Left ventricle myocardium inferior (tissue), 1 donor: ENCODE results near the gene RAB1A. TPM values are rescaled to one million over a fixed set of nuclear protein-coding genes. Genes with fewer than 3 reads are reported as not detected.
"Not testable (repeated sequence)": the region's sequence is repeated elsewhere in the genome, so short reads cannot be mapped to it uniquely, and the experiment has no call there.

Experiments used
- DNase-seq: peaks from one replicate; pipeline ENCODE4 v3.0.0-alpha.2; 2020
- H3K27ac ChIP-seq: fragments of 200-600 bp; replicated peaks from 2 replicates; pipeline ENCODE4 v1.8.0; 2021
- H3K27me3 ChIP-seq: fragments of 200-600 bp; 2 replicates; pipeline ENCODE4 v1.8.0; 2021; ENCODE audit warnings: low read depth
- H3K36me3 ChIP-seq: fragments of 200-600 bp; 2 replicates; pipeline ENCODE4 v1.8.0; 2021
- H3K4me1 ChIP-seq: fragments of 200-600 bp; 2 replicates; pipeline ENCODE4 v1.8.0; 2021
- H3K4me3 ChIP-seq: fragments of 200-600 bp; 2 replicates; pipeline ENCODE4 v1.8.0; 2021; ENCODE audit warnings: mild to moderate bottlenecking, moderate library complexity
- H3K9me3 ChIP-seq: fragments of 200-600 bp; replicated peaks from 2 replicates; pipeline ENCODE4 v1.8.0; 2021
- CTCF ChIP-seq: fragments of 200-600 bp; IDR thresholded peaks from 2 replicates; pipeline ENCODE4 v1.8.0; 2021; ENCODE audit warnings: antibody characterized with exemption, mild to moderate bottlenecking, borderline replicate concordance
- intact Hi-C: fragments of 100-400 bp; cut with micrococcal nuclease; formaldehyde crosslinking; loops from one replicate; pipeline ENCODE4 v1.11.0; 2022
- total RNA-seq: library from RNA; stranded (reverse); fragmentation: NEBNext Ultra II Directional; extraction: Animal tissue kit (Norgen Biotek cat#: 25700); gene quantifications from one replicate; pipeline ENCODE4 v1.2.1, GENCODE V29; 2021
- donor health status: DM: no; HTN: yes; CAD: no; lungs with severe emphysema.

RAB1A gene
- total RNA-seq, 1 donor from 2014 or later = 115 TPM

- Histone ChIP-seq H3K36me3 (no peaks in the 10 kb centered on the region), H3K27me3 (no peaks in the 10 kb centered on the region), H3K4me1 (peaks cover 9% of the 10 kb centered on the region), H3K9me3 (no peaks in the 10 kb centered on the region), H3K4me3 (no peak overlapping the region), H3K27ac (no peak overlapping the region)
- intact Hi-C loops = no loop called here
- no peak for DNase-seq
- no peak for TF ChIP-seq CTCF
Measured at GRCh38 chr2:65158557-65158956, 28.7 kb upstream of the RAB1A start.

DNA sequence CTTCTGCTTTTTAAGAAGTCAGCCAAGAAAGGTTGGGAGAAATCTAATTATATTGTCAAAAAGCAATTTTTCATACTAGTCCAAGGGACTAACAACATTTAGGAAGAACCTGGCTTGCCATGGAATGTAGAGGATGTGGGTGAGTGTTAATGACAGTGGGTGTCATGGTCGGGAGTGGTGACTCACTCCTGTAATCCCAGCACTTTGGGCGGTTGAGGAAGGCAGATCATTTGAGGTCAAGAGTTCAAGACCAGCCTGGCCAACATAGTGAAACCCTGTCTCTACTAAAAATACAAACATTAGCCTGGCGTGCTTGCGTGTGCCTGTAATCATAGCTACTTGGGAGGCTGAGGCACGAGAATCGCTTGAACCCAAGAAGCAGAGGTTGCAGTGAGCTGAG is 27.9 kb upstream of the RAB1A start:
- DNase-seq, intact Hi-C loops: not testable (repeated sequence)

DNA sequence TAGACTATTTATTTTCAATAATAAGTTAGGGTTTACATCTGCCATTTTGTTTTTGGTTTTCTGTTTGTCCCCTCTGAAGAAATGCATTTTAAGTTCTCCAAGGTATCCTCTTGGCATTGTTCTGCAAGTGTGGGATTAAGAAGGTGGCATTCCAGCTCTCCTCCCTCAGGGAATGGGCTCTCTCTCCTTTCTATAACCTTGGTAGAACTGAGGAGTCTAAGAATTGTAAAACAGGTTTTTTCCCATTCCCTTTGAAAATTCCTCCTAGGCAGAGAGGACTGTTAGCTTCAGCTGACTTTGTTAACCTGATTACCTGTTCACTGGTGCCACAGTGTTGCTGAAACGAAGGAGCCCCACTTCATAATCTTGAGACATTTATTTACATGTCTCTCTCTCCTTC is 26.1 kb upstream of the RAB1A start:
- no peak overlapping the region for H3K27ac ChIP-seq
- no peak for TF ChIP-seq CTCF
- no peak overlapping the region for H3K4me3 ChIP-seq
- intact Hi-C loops = no loop called here
- no peaks in the 10 kb centered on the region for H3K4me1 ChIP-seq
- H3K36me3 ChIP-seq = no peaks in the 10 kb centered on the region
- DNase-seq = no peak
- H3K27me3 ChIP-seq = no peaks in the 10 kb centered on the region
- no peaks in the 10 kb centered on the region for H3K9me3 ChIP-seq

More for the DNA sequence above, 27.9 kb upstream of the RAB1A start:
- H3K9me3 ChIP-seq, H3K27ac ChIP-seq, H3K4me1 ChIP-seq, H3K36me3 ChIP-seq, H3K27me3 ChIP-seq, H3K4me3 ChIP-seq: not testable (repeated sequence)

- no peaks in the 10 kb centered on the region for H3K27me3 ChIP-seq
- TF ChIP-seq CTCF = no peak
- intact Hi-C loops = no loop called here
- DNase-seq = no peak
- H3K9me3 ChIP-seq = no peaks in the 10 kb centered on the region
- H3K36me3 ChIP-seq = no peaks in the 10 kb centered on the region
- H3K27ac ChIP-seq = no peak overlapping the region
- H3K4me1 ChIP-seq = no peaks in the 10 kb centered on the region
- H3K4me3 ChIP-seq = no peak overlapping the region
Measured at GRCh38 chr2:65153515-65153914, 23.6 kb upstream of the RAB1A start.

DNA sequence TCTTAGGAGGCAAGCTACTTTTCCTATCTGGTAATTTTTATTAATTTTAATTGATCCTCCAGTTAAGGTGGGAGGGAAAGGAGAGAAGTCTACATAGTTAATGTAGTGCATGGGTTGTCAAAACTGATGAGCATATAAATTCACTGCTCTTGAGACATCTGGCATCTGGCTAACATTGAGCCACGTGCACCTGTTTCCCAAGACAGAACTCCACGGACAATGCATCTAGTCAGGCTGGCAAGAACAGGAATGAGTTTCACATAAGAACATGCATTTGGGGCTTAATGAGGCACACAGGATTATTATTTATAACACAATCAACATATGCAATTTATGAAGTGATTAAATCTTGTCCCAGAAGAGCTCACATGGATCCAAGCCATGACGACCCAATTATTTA is 16.2 kb upstream of the RAB1A start:
- no peaks in the 10 kb centered on the region for H3K9me3 ChIP-seq
- no peak overlapping the region for H3K4me3 ChIP-seq
- DNase-seq = no peak
- no peaks in the 10 kb centered on the region for H3K36me3 ChIP-seq
- no peak for TF ChIP-seq CTCF
- no peaks in the 10 kb centered on the region for H3K4me1 ChIP-seq
- H3K27me3 ChIP-seq = no peaks in the 10 kb centered on the region
- H3K27ac ChIP-seq = no peak overlapping the region
- intact Hi-C loops = no loop called here

GRCh38 chr2:65144571-65144970 is 14.7 kb upstream of the RAB1A start:
- no peaks in the 10 kb centered on the region for H3K36me3 ChIP-seq

More at GRCh38 chr2:65144571-65144970, 14.7 kb upstream of the RAB1A start:
- Histone ChIP-seq H3K27me3 (no peaks in the 10 kb centered on the region), H3K4me1 (no peaks in the 10 kb centered on the region), H3K27ac (no peak overlapping the region), H3K4me3 (no peak overlapping the region), H3K9me3 (no peaks in the 10 kb centered on the region)
- no peak for DNase-seq
- no peak for TF ChIP-seq CTCF
- intact Hi-C loops = no loop called here
